GM21723 (cell line): Measurements from ENCODE around the gene RAPGEF3.

Experiments used
- ATAC-seq: cut with Tn5 transposase; IDR thresholded peaks from one replicate; pipeline ENCODE4 v1.9.1; 2021; ENCODE audit warnings: mild to moderate bottlenecking, moderate library complexity; ENCODE audit not compliant: unreplicated experiment

RAPGEF3 gene

DNA sequence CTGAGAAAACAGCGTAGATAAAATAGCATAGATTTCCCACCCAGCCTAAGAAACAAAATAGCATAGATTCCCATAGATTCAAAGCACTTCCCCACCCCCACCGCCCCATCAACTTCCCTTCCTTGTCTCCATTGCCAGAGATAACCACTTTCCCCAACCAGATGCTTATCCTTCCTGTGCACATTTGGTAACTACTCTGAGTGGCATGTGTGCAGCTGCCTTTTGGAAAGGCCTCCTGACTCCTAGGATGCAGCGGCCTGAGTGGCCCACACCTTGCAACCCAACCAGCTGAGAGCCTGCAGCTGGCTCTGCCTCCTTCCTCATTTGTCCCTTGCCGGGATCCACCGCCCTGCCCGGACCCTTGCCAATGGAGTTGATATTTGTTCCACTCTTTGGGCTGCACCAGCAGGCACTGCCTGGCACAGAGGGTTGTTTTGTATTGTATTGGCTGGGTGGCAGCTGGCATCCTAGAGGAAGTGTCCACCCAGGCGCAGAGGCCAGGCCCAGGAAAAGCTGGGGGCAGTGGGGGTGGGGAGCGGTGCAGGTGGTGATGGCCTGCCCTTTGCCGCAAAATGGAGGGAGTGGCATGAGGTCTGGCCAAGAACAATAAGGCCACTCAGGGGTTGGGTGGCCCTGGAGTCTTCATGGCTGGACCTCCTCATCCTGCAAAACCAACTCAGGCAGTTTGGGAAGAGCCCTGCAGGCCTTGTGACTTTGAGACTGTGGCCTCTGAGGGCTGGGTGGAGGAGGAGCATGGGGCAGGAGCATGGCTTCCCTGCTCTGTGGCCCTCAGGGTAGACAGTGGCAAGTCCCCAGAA, 19.3 kb upstream of the RAPGEF3 start:
- ATAC-seq: no peak

DNA sequence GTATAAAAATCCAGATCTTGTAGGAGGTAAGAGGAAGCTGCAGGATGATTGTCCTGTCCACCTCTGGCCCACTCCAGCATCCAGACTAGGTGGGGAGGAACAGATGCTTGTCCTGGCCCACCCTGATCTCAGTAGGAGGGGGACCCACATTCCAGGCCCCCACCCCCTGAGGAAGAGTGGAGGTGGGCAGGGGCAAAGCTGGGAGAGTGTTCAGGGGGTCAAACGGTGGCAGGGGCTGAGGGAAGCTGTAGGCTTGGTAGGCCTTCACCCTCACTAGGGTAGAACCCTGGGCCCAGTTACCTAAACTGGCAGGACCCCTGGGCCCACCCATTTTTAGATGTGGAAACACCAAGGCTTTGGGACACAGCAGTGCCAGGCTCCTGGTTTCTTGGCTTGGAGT, 18.5 kb upstream of the RAPGEF3 start:
- ATAC-seq: no peak

DNA sequence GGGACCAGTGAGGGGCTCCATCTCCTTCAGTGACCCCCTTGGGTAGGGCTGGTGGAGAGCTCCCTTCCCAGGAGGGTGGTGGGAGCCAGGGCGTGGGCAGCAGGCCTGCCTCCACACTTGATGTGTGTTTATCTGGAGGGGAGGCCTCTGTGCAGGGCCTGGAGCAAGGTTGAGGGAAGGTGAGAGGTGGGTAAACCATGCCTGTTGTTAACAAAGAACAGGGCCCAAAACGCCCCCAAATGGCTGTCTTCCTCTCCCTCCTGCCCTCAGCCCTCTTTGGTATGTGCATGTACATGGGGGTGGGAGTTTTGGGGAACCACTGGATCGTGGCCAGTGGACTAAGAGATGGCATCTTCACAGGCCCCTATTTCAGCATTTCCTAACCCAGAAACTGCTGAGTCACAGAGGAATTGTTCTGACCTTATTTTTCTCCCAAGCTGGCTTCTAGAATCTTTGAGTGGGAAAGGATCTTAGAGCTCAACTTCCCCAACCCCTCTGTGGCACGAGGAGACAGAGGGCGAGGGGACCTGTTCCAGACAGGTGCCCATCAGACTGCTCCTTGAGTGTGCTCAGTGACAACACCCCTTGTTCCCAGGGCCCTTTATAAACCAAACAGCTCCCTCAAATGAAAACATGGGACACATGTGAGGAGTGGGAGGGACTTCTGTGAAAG, 17.9 kb upstream of the RAPGEF3 start:
- no peak for ATAC-seq

DNA sequence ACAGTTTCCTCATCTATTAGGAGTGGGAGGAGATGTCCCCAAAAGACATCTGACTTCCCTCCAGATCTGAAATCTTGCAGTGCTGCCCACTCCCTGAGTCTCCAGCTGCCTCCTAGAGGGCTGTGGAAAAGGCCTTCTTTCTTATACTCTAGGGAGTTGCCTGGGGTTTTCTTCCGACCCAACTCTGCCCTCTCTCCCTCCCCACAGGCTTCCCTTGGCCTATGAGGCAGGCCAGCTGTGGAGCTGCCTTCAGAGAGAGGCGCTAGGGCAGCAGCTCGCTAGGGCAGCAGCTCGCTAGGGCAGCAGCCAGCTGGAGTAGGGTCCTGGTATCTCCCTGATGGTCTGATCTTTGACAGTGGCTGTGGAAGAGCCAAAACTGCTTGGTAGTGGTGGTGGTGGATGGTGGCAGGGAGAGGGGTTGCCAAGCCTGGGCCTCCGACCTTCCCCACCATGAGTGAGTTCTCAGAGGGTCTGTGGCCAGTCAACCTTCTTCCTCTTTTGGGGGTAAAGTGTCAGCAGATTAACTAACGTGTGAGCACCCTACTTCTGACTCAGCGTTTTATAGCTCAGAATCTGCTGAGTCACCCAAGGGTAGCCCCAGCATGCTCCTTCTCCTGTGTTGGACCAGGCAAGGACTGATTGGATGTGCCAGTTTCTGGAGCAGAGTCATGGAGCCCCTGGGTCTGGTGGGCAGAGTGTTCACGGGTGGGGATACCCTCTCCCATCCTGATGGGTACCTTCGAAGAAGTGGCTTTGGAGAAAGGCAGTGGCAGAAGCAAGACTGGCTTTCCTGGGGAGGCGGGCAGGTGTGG, 16.6 kb upstream of the RAPGEF3 start:
- ATAC-seq: no peak

DNA sequence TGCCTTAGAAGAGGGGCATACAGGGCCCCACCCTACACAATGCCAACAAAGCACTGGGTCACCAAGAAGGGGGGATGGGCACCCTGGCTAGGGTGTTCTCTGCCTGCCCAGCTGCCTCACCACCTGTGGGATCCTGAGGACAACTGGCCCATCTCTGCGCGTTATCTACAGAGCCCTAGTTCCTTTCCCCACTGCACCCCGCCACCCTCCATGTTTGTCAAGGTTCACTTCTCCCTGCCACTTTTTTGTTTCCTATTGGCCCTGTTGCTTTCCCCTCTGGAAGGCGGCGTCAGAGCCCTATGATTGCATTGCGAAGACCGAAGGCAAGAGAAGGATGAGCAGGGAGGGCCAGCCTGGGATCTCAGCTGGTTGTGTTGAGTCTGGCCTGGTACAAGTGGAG, 16.0 kb upstream of the RAPGEF3 start:
- no peak for ATAC-seq

DNA sequence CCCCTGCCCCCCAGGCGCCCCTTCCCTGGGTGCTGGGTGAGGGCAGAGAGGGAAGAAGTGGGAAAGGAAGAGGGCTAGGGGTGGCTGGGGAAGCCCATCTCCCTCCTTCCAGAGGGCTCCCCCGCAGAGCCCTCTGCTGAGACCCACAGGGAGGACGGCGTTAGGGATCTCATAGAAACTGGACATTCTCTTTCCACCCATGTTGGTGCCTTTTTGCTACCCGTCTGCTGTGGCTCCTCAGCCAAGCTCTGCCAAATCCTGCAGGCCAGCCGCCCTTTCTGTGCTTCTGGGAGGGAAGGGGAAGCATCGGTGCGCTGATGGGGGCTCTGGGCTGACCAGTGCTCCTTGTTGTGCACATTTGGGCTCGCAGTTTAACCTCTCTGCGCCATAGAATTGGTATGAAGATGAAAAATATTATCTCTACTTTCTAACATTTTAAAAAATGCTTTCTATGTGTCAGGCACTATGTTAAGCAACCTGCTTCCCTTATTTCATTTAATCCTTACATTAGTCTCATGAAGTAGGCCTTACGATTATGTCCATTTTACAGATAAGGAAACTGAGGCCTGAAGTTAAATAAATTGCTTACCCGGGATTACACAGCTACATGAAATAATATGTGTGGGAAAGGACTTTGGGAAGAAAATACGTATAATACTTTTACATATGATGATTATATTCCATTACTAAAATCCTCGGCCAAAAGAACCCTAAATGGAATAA, 15.3 kb upstream of the RAPGEF3 start:
- ATAC-seq: peak; percentile 2

DNA sequence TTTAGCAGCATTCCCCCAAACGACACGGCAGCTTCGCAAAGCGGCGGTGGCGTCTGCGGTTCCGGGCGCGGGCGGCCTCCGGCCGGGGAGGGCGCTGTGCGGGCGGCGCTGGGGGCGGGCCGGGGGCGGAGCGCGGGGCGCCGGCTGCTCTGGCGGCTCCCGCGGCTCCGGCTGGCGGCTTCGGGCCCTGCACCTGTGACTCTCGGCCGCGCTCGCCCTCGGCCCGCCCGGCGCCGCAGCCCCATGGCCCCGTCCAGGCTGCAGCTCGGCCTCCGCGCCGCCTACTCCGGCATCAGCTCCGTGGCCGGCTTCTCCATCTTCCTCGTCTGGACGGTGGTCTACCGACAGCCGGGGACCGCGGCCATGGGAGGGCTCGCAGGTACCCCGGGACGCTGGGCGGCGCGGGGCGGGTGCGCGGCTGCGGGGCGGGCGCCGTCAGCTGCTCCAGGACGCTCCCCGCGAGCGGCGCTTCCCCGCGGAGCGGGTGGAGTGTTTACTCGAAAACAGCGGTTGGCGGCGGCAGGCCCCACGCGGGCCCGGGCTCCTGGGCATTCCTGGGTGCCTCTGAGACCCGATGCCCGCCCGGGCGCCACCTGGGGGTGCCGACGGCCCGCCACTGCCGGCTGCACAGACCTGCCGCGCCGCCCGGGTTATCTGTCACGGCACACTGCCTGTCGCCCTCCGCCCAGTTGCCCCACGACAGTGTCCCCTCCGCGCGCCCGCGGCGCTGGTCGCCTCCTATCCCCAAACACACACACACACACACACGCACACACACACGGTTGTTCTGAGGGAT, 14.6 kb upstream of the RAPGEF3 start, which contains the start of gene SLC48A1:
Gene SLC48A1 (plus strand): TSS at position 177 of the 796 bp plus-strand sequence. CDS start 67 bp downstream, at position 244.
- ATAC-seq: peak; percentile 84

DNA sequence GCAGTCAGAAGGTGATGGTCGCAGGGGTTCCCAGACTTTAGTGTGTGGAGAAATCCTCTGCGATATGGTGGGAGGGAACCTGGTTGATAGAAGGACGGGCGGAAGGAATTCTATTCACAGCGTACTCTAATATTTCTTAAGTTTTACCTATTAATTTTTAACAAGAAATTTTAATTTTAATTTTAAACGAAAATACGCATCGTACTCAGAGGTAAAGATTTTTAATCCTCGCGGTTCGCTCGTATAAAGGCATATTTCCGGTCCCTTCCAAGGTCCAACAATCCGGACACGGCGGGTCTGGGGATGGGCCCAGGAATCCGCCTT, 14.0 kb upstream of the RAPGEF3 start:
- no peak for ATAC-seq

DNA sequence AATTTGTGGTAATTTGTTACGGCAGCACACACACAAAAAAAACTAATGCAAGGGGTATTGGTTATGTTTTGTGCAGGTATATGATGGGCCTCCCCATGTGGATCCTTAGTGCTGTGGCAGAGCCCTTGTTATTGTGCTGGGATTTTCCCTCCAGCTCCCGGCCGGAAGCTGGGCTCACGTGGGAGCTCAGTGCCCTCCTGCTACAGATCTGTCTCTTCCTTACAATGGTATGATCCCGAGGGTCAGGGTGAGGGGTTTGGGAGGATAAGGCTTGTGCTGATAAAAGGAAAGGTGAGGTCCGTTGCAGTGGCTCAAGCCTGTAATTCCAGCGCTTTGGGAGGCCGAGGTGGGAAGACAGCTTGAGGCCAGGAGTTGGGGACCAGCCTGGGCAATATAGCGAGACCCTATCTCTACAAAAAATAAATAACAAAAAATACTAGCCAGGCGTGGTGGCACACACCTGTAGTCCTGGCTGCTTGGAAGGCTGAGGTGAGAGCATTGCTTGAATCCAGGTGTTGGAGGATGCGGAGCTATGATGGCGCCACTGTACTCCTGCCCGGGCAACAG, 13.5 kb upstream of the RAPGEF3 start:
- no peak for ATAC-seq

DNA sequence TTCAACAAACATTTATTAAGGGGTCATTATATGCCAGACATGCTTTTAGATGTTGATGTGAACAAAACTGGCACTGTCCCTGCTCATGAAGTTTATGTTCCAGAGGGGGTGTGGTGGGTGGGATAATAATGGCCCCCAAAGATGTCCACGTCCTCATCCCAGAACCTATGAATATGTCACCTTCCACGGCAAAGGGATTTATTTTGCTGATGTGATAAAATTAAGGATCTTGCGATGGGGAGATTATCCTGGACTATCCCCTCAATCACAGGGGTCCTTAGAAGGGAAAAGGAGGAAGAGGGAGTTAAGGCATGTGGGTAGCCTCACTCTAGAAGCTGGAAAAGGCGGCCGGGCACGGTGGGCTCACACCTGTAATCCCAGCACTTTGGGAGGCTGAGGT, 12.6 kb upstream of the RAPGEF3 start:
- ATAC-seq: no peak

DNA sequence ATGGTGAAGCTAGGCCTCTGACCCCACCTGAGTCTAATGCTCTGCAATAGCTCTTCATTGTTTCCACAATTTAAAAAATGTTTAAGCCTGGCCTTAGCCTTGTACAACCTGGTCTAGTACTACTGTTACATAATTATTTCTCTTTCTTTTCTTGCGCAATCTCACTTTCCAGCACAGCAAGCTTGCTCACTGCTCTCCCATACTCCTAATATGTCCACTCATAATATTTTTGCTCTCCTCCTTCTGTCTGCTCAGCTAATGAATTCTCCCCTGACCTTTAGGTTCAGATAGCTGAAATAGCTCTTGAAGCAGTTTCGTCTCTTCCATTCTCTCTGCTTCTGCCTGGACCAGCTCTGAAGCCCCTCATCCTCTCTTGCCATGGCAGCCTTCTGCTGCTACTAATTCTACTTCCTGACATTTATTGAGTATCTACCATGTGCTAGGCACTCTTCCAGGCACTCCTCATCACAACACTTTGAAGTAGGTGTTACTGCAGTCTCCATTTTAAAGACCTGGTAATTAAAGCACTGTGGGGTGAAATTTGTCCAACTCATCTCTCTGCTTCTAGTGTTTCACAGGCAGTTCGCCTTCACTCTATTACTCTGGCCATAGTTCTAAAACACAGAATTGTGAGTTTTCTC, 11.5 kb upstream of the RAPGEF3 start:
- no peak for ATAC-seq

DNA sequence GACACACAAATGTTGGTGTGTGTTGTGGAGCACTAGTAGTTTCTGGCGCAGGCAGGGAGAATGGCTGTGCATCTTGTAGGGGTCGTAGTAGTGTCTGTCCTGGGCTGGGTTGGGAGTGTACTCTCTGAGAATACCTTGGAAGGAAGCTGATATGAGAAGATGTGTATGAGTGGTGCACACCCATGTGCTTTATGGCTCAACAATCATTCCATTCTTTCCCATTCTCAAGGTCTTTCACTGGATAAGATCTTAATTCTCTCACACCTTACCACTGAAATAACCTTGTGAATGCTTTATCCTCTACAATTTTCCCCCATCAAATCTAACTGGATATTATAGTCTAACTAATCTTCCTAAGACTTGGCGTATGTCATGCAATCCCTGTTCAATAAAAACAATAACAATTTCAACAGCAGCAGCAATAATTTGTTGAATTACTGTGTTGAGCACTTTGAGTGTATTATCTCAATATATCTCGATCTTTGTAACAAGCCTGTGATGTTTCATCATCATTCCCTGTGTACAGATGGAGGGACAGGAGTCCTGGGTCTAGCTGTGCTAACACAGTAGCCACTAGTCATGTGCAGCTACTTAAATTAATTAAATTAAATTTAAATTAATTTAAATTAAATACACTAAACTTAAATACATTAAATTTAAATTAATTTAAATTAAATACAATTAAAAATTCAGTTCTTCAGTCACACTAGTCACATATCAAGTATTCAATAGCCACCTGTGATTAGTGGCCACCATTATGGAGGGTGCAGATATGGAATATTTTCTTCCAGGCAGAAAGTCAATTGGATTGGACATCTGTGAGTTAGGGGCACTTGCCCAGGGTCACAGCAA, 10.8 kb upstream of the RAPGEF3 start:
- no peak for ATAC-seq

DNA sequence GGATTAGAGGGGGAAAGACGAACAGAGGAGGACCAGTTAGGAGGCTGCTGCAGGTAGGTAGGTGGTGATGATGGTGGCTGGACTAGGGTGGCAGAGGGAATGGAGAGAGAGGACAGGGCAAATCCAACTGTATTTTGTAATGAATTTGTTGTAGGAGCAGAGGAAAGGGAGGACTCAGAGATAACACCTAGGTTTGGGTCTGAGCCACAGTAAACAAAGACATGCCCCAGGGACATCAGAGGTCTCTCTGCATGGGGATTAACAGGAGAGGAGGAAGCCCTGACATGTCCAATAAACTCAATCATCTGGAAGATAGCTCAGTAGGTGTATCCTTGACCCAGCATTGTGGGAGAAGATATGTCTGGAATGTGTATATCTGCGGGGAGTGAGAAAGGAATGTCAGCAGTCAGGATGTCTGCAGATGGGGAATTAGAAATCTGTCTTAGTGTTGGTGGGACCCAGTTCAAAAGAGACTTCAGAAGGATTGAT, 9.7 kb upstream of the RAPGEF3 start:
- no peak for ATAC-seq

DNA sequence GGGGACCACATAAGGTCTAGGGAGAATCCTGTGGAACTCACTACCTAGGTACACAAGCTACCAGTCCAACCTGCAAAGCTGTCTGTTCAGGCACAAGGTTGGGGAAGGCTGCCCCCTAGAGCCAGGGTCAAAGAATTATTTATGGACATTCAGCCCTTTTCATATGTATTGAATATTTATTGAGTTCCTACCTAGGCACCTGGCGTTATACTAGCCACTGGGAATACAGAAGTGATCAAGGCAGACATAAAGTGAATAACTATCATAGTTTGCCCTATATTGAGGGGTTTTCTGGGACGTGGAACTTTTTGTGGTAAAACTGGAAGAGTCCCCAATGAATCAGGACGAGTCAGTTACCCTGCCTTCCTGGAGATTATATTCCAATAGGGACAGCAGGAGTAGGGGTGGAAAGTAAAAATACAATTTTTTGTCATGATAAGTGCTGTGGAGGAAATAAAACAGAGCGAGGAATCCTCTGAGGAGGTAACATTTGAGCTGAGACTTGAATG, 8.6 kb upstream of the RAPGEF3 start:
- peak; percentile 59 for ATAC-seq

DNA sequence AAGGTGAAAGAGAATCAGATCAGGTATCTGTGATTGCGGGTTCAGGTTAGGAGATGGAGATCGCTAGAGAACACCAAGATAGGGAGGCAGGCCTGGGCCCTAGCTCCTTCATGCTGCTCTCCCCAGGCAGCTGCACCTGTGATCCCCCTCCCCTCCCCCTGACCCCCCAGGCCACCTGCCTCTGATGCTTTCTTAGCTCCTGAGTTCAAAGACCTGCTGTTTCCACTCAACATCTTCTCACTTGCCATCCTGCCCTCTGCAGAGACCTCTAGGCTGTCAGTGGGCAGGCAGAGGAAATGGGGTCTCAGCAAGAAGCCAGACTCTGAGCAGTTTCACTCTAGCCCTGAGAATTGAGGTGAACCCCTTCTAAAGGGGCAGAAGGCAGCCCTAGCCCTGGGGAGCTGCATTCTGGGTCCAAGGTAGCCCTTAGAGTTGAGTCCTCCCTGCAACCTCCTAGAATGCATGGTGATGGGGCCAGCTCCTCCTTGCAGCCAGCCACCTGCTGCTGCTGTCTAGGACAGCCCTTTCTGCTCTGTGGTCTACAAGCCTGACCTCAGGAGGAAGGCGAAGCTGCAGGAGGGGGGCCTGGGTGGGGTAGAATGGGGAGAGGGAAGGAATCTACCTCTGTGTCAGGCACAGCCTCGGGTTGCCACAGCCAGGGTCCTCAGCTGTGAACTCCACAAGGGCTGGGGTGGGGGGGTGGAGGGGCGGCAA, 8.0 kb upstream of the RAPGEF3 start:
- no peak for ATAC-seq

DNA sequence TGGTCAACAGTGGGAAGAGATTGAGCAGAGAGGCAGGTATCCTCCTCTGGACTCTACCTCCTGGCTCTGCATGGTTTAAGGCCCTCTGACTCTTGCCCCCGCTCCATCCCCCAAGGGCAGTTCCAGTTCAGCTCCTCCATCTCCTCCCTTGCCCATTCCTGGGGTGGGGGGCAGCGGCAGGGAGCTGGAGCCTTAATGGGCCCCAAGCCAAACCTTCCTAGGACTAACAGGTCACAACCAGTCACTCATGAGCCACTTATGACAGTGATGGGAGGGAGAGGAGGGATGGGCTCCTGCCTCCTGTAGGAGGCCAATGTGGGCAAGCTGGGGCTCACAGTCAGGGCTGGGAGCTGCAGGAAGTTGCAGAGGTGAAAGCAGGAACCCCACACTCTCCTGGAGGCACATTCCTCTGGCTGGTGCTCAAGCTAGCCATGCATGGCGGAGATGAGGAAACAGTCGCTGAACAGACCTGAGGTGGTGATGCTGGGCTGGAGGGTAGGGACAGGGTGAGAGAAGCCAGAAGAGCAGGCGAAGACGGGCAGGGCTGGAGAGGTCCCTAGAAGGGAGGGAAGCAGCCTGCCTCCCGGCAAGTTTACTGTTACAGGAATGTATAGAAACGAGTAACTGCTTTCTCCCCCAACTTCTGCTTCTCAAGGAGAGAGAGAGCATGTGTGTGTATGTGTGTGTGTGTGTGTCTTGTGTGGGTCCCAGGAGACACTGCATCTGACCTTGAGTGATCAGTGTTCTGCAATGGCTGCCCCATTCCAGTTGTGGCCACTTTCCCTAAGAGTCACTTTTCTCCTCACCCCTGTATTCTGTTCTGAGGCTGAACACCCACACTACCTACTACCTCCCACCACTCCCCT, 5.0 kb upstream of the RAPGEF3 start:
- ATAC-seq: no peak
